OCI-LY3 (cell line): ENCODE data around the gene MRPL2.
"Not testable (repeated sequence)": the region's sequence is repeated elsewhere in the genome, so short reads cannot be mapped to it uniquely, and the experiment has no call there.

Experiments
- H2AFZ ChIP-seq: fragments of 200-600, 300-600 bp; shearing (Covaris generic); 2 replicates; pipeline ENCODE4 v1.6.0; 2014; ENCODE audit warnings: antibody characterized with exemption, low read depth, low read length
- H3K27ac ChIP-seq: fragments of 200-600, 300-600 bp; sonication (generic); 2 replicates; pipeline ENCODE4 v1.5.1; 2014; ENCODE audit warnings: mild to moderate bottlenecking, low read length, moderate library complexity, mixed read lengths
- H3K27me3 ChIP-seq: fragments of 200-600, 300-600 bp; sonication (generic); 2 replicates; pipeline ENCODE4 v1.6.1; 2014; ENCODE audit warnings: low read depth, low read length, mixed read lengths
- H3K36me3 ChIP-seq: fragments of 200-600, 300-600 bp; sonication (generic); replicated peaks from 2 replicates; pipeline ENCODE3; 2014; ENCODE audit warnings: low read depth, low read length, mixed read lengths
- H3K4me1 ChIP-seq: fragments of 300-600, 200-600 bp; sonication (generic); 2 replicates; pipeline ENCODE4 v1.6.1; 2014; ENCODE audit warnings: low read length, mixed read lengths
- H3K4me2 ChIP-seq: fragments of 200-600, 300-600 bp; sonication (generic); 2 replicates; pipeline ENCODE4 v1.6.1; 2014; ENCODE audit warnings: low read length, mixed read lengths
- H3K4me3 ChIP-seq: fragments of 300-600, 200-600 bp; sonication (generic); 2 replicates; pipeline ENCODE4 v1.5.1; 2014; ENCODE audit warnings: antibody characterized with exemption, mild to moderate bottlenecking, low read length, moderate library complexity
- H3K79me2 ChIP-seq: fragments of 300-600, 200-600 bp; shearing (Covaris generic); 2 replicates; pipeline ENCODE4 v1.6.1; 2014; ENCODE audit warnings: mild to moderate bottlenecking, low read length, mixed read lengths
- H3K9ac ChIP-seq: fragments of 300-600, 200-600 bp; shearing (Covaris generic); 2 replicates; pipeline ENCODE4 v1.6.0; 2014; ENCODE audit warnings: mild to moderate bottlenecking, low read length, moderate library complexity
- H3K9me3 ChIP-seq: fragments of 200-600, 300-600 bp; shearing (Covaris generic); 2 replicates; pipeline ENCODE4 v1.6.1; 2014; ENCODE audit warnings: low read length, mixed read lengths; ENCODE audit not compliant: insufficient read depth
- H4K20me1 ChIP-seq: fragments of 200-600, 300-600 bp; sonication (generic); 2 replicates; pipeline ENCODE4 v1.6.1; 2016; ENCODE audit warnings: low read length, mixed read lengths; ENCODE audit not compliant: insufficient read depth
- EZH2phosphoT487 ChIP-seq: fragments of 200-600 bp; shearing (Covaris generic); IDR thresholded peaks from 2 replicates; pipeline ENCODE4 v1.6.1; 2018; ENCODE audit warnings: antibody characterized with exemption, mixed run types, low read depth
- TF ChIP-seq, protein P1 (sequence below): fragments of 200-600, 300-600 bp; sonication (generic); IDR thresholded peaks from 2 replicates; pipeline ENCODE4 v1.5.1; 2014; ENCODE audit warnings: antibody characterized with exemption, low read length, low read depth

MRPL2 gene

DNA sequence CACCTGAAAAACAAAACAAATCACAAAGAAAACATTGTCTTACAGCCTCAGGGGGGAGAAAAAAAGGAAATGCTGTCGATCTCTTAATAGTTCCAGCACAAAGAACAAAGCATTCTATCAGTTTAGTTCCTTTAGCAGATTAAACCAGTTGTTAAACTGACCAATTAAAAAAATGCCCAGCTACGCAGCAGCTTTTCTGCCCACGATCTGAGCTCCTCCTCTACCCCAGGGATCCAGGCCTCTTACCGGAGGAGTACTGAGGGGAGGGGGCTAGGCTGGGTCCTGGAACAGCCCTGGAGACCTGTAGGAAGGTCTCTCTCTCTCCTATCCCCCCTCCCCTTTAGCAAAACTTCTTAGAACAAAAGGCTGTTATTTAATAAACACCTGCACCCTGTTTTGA, 30.2 kb upstream of the MRPL2 start:
- TF ChIP-seq, protein P1, sequence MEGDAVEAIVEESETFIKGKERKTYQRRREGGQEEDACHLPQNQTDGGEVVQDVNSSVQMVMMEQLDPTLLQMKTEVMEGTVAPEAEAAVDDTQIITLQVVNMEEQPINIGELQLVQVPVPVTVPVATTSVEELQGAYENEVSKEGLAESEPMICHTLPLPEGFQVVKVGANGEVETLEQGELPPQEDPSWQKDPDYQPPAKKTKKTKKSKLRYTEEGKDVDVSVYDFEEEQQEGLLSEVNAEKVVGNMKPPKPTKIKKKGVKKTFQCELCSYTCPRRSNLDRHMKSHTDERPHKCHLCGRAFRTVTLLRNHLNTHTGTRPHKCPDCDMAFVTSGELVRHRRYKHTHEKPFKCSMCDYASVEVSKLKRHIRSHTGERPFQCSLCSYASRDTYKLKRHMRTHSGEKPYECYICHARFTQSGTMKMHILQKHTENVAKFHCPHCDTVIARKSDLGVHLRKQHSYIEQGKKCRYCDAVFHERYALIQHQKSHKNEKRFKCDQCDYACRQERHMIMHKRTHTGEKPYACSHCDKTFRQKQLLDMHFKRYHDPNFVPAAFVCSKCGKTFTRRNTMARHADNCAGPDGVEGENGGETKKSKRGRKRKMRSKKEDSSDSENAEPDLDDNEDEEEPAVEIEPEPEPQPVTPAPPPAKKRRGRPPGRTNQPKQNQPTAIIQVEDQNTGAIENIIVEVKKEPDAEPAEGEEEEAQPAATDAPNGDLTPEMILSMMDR, result no peak
- TF ChIP-seq EZH2phosphoT487, result no peak
- H3K4me3 ChIP-seq, result no peak overlapping the region
- peaks cover 24% of the 10 kb centered on the region for H3K4me1 ChIP-seq
- no peaks in the 10 kb centered on the region for H3K79me2 ChIP-seq
- H3K36me3 ChIP-seq, result no peaks in the 10 kb centered on the region
- H3K9me3 ChIP-seq, result no peaks in the 10 kb centered on the region
- H2AFZ ChIP-seq, result no peak overlapping the region
- H3K4me2 ChIP-seq, result no peak overlapping the region
- no peak overlapping the region for H3K27ac ChIP-seq
- H3K9ac ChIP-seq, result no peak overlapping the region
- H3K27me3 ChIP-seq, result peaks cover 42% of the 10 kb centered on the region
- H4K20me1 ChIP-seq, result peaks cover 11% of the 10 kb centered on the region; the same call in 1 of the 2 replicates

DNA sequence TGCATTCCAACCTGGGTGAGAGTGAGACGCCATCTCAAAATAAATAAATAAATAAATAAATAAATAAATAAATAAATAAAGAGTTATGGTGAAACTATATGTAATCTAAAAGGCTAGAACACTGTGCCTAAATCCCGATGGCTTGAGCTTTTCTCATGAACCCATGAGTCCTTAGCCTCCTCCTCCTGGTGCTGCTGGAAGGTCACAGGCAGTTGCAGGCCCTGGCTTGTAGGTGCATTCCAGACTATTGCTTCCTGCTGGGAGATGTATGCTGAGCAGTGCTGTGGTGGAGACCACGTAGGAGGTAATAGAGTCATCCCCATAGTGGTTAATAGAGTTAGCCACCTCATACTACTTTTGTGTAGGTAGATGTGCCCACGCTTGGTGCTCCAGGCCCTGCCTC, 29.4 kb upstream of the MRPL2 start:
- peaks cover 11% of the 10 kb centered on the region; the same call in 1 of the 2 replicates for H4K20me1 ChIP-seq
- H3K9me3 ChIP-seq, result no peaks in the 10 kb centered on the region
- no peak overlapping the region for H3K9ac ChIP-seq
- H3K27ac ChIP-seq, result no peak overlapping the region
- H3K36me3 ChIP-seq, result no peaks in the 10 kb centered on the region
- H3K4me2 ChIP-seq, result no peak overlapping the region
- peaks cover 21% of the 10 kb centered on the region for H3K4me1 ChIP-seq
- no peak overlapping the region for H2AFZ ChIP-seq
- H3K27me3 ChIP-seq, result peaks cover 48% of the 10 kb centered on the region
- TF ChIP-seq EZH2phosphoT487, result no peak
- TF ChIP-seq, protein P1, result no peak
- H3K4me3 ChIP-seq, result no peak overlapping the region
- H3K79me2 ChIP-seq, result no peaks in the 10 kb centered on the region

DNA sequence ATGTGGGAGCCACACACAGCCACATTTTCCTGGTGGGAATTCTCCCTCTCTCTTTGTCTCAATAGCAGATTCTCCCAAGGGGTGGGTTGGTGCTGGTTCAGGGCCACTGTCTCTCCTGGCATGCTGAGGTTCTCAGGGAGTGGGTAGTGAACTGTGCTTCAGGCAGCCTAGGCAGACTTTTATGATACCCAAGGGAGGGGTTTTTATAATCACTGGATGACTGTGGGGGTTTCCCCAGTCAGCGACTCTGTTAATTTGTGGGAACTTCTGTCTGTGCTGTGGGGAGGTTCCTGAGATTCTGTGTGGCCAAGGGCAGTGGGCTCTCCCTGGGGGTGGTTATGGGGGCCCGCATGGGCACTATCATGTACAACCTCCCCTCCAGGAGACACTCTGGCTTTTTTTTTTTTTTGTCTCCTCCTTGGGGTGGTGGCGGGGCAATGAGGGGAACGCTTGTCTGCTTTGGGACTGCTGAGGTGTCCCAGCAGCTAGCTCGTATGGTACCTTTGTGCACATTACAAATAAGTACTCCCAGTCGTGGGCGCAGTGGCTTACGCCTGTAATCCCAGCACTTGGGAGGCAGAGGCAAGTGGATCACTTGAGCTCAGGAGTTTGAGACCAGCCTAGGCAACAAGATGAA, 26.9 kb upstream of the MRPL2 start:
- Histone ChIP-seq H3K36me3 (no peaks in the 10 kb centered on the region), H3K27ac (no peak overlapping the region), H2AFZ (no peak overlapping the region), H4K20me1 (peaks cover 11% of the 10 kb centered on the region; the same call in 1 of the 2 replicates), H3K9me3 (no peaks in the 10 kb centered on the region), H3K27me3 (peaks cover 60% of the 10 kb centered on the region), H3K79me2 (no peaks in the 10 kb centered on the region), H3K4me1 (peaks cover 18% of the 10 kb centered on the region), H3K4me2 (peak overlapping the region; percentile 76), H3K4me3 (peak overlapping the region; percentile 58), H3K9ac (no peak overlapping the region)
- no peak for TF ChIP-seq EZH2phosphoT487
- TF ChIP-seq, protein P1, result no peak

DNA sequence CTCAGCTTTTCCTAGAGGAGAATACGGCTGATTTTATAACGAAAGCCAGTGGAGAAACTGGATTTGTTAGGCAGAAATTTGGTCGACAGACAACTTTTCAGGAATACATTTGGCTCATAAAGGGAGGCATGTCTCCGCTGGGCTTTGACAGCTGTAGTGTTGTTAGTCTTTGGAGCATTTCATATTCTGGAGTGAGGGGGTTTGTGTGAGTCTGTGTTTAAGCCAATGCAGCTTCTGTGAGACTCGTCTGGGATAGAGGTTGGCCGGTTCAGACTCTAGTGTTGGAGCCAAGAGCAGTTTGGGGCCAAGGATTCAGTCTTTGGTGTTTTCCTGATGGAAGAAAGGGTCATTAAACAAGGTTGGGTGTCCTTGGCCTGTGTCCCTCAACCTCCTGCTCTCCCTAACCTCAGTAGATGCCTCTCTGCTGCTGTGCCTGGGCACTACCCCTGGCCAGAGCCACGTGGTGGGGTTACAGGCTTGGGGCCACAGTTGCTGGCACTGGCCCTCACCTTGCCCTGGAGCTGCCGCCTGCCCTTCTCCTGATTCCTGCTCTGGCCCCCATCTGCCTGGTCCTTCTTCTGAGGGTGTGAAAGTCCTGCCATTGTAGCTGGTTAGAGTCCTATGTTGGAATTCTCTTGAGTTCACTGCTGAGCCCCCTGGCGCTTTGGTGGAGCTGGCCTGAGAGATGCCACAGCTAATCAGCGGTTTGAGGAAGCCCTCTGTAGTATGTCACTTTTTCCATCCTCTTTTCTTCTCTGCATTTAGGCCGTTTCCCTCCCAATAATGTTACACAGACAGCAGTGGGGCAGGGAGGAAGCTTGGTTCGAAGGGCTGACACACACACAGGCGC, 23.8 kb upstream of the MRPL2 start:
- H3K27me3 ChIP-seq, result peaks cover 51% of the 10 kb centered on the region
- H2AFZ ChIP-seq, result no peak overlapping the region
- peaks cover 11% of the 10 kb centered on the region; the same call in 1 of the 2 replicates for H4K20me1 ChIP-seq
- H3K79me2 ChIP-seq, result no peaks in the 10 kb centered on the region
- no peak overlapping the region for H3K9ac ChIP-seq
- H3K4me3 ChIP-seq, result no peak overlapping the region
- H3K4me2 ChIP-seq, result no peak overlapping the region
- no peak overlapping the region for H3K27ac ChIP-seq
- TF ChIP-seq, protein P1, result no peak
- TF ChIP-seq EZH2phosphoT487, result no peak
- H3K4me1 ChIP-seq, result peaks cover 18% of the 10 kb centered on the region
- H3K36me3 ChIP-seq, result no peaks in the 10 kb centered on the region
- H3K9me3 ChIP-seq, result no peaks in the 10 kb centered on the region

DNA sequence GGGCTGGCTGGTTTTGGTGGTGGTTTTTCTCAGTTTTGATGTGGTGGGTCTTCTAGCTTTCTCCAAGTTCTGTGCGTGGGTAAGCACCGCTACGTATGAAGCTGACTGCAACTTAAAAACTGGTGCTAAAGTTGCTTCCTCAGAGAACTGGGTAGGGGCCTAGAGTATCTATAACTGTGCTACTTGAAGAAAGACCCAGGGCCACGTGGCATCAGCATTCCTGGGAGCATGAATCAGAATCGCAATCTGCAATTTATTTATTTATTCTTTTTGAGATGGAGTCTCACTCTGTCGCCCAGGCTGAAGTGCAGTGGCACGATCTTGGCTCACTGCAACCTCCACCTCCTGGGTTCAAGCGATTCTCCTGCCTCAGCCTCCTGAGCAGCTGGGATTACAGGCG, 22.7 kb upstream of the MRPL2 start:
- not testable (repeated sequence) for H3K4me3 ChIP-seq, H3K36me3 ChIP-seq, H4K20me1 ChIP-seq, H2AFZ ChIP-seq, H3K9me3 ChIP-seq, H3K9ac ChIP-seq, H3K79me2 ChIP-seq, H3K27ac ChIP-seq, H3K4me2 ChIP-seq
- Histone ChIP-seq H3K27me3 (peaks cover 51% of the 10 kb centered on the region), H3K4me1 (peaks cover 17% of the 10 kb centered on the region)
